HEK293T (cell line): Measurements from ENCODE around the gene ANKRD33B.
"Not testable (repeated sequence)": the region's sequence is repeated elsewhere in the genome, so short reads cannot be mapped to it uniquely, and the experiment has no call there.

Experiments
- ARNT ChIP-seq: fragments of 450-650 bp; IDR thresholded peaks from 2 replicates; pipeline ENCODE4 v1.6.1; 2017; ENCODE audit warnings: mild to moderate bottlenecking
- BHLHE40 ChIP-seq: fragments of 450-650 bp; IDR thresholded peaks from 2 replicates; pipeline ENCODE4 v1.6.1; 2016; ENCODE audit warnings: mild to moderate bottlenecking, moderate library complexity, borderline replicate concordance
- CTBP1 ChIP-seq: fragments of 450-650 bp; IDR thresholded peaks from 2 replicates; pipeline ENCODE4 v1.6.1; 2016; ENCODE audit warnings: borderline replicate concordance
- ELF4 ChIP-seq: fragments of 450-650 bp; IDR thresholded peaks from 2 replicates; pipeline ENCODE4 v1.6.1; 2017; ENCODE audit warnings: antibody characterized with exemption
- FOXA1 ChIP-seq: fragments of 450-650 bp; IDR thresholded peaks from 2 replicates; pipeline ENCODE4 v1.6.1; 2016; ENCODE audit warnings: mild to moderate bottlenecking
- FOXK2 ChIP-seq: fragments of 450-650 bp; IDR thresholded peaks from 2 replicates; pipeline ENCODE4 v1.6.1; 2016; ENCODE audit warnings: mild to moderate bottlenecking
- FOXM1 ChIP-seq: fragments of 450-650 bp; IDR thresholded peaks from 2 replicates; pipeline ENCODE4 v1.6.1; 2017; ENCODE audit warnings: mild to moderate bottlenecking, borderline replicate concordance
- HDGF ChIP-seq: fragments of 450-650 bp; IDR thresholded peaks from 2 replicates; pipeline ENCODE4 v1.6.1; 2017; ENCODE audit warnings: antibody characterized with exemption, borderline replicate concordance
- L3MBTL2 ChIP-seq: fragments of 450-650 bp; conservative IDR thresholded peaks from 2 replicates; pipeline ENCODE4 v1.6.1; 2016; ENCODE audit warnings: mild to moderate bottlenecking
- LEF1 ChIP-seq: fragments of 450-650 bp; IDR thresholded peaks from 2 replicates; pipeline ENCODE4 v1.6.1; 2017; ENCODE audit warnings: mild to moderate bottlenecking, borderline replicate concordance
- SP1 ChIP-seq: fragments of 450-650 bp; IDR thresholded peaks from 2 replicates; pipeline ENCODE4 v1.6.1; 2017
- SUZ12 ChIP-seq: fragments of 450-650 bp; IDR thresholded peaks from 2 replicates; pipeline ENCODE4 v1.6.1; 2016; ENCODE audit warnings: mild to moderate bottlenecking
- TARDBP ChIP-seq: fragments of 450-650 bp; IDR thresholded peaks from 2 replicates; pipeline ENCODE4 v1.6.1; 2016
- ZNF384 ChIP-seq: fragments of 450-650 bp; IDR thresholded peaks from 2 replicates; pipeline ENCODE4 v1.6.1; 2016

DNA sequence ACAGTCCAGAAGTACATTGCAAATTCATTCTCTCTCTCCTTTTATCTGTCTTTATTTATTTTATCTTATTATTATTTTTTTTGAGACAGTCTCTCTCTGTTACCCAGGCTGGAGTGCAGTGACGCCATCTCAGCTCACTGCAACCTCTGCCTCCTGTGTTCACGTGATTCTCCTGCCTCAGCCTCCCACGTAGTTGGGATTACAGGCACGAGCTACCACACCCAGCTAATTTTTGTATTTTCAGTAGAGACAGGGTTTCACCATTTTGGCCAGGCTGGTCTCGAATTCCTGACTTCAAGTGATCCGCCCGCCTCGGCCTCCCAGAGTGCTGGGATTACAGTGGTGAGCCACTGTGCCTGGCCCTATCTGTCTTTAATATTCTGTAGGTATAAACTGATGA lies 49.3 kb upstream of the ANKRD33B start:
- not testable (repeated sequence) for TF ChIP-seq SP1, L3MBTL2, BHLHE40, ARNT, SUZ12, LEF1, TARDBP, ZNF384, ELF4, FOXM1, CTBP1, HDGF, FOXK2, FOXA1
